HEK293 (cell line): Measurements from ENCODE around the gene MTA1.
A peak's percentile ranks its signal among the peaks of the same experiment; 100 is the strongest.

ENCODE experiments used
- FEZF1 ChIP-seq: fragments of 450-650 bp; formaldehyde crosslinking; IDR thresholded peaks from 2 replicates; pipeline ENCODE4 v1.5.1; 2016; ENCODE audit warnings: missing biosample characterization, missing genetic modification characterization
- GLI2 ChIP-seq: fragments of 450-650 bp; formaldehyde crosslinking; IDR thresholded peaks from 2 replicates; pipeline ENCODE4; 2017; ENCODE audit warnings: missing biosample characterization, missing genetic modification characterization, low read depth, borderline replicate concordance
- MEIS1 ChIP-seq: sonication (generic); formaldehyde crosslinking; IDR thresholded peaks from 2 replicates; pipeline ENCODE4 v1.8.1; 2022; ENCODE audit warnings: missing genetic modification reagents, mild to moderate bottlenecking, borderline replicate concordance
- TSHZ1 ChIP-seq: fragments of 450-650 bp; formaldehyde crosslinking; IDR thresholded peaks from 2 replicates; pipeline ENCODE4 v1.5.1; 2016; ENCODE audit warnings: missing biosample characterization, missing genetic modification characterization, borderline replicate concordance
- ZBTB20 ChIP-seq: fragments of 450-650 bp; formaldehyde crosslinking; IDR thresholded peaks from 2 replicates; pipeline ENCODE4 v1.5.1; 2016; ENCODE audit warnings: missing biosample characterization, missing genetic modification characterization
- ZNF138 ChIP-seq: fragments of 450-650 bp; formaldehyde crosslinking; IDR thresholded peaks from 2 replicates; pipeline ENCODE4 v1.5.1; 2016; ENCODE audit warnings: missing biosample characterization, missing genetic modification characterization, borderline replicate concordance
- ZNF19 ChIP-seq: fragments of 450-650 bp; formaldehyde crosslinking; IDR thresholded peaks from 2 replicates; pipeline ENCODE4; 2016; ENCODE audit warnings: missing biosample characterization, missing genetic modification characterization, low read depth
- ZNF335 ChIP-seq: fragments of 450-650 bp; formaldehyde crosslinking; conservative IDR thresholded peaks from 2 replicates; pipeline ENCODE4 v1.5.1; 2016; ENCODE audit warnings: missing biosample characterization, missing genetic modification characterization
- ZNF394 ChIP-seq: fragments of 450-650 bp; formaldehyde crosslinking; IDR thresholded peaks from 2 replicates; pipeline ENCODE4 v1.5.1; 2016; ENCODE audit warnings: missing biosample characterization, missing genetic modification characterization, mild to moderate bottlenecking, moderate library complexity, borderline replicate concordance
- ZNF514 ChIP-seq: fragments of 450-650 bp; formaldehyde crosslinking; IDR thresholded peaks from 2 replicates; pipeline ENCODE4 v1.5.1; 2016; ENCODE audit warnings: missing biosample characterization, missing genetic modification characterization
- ZNF521 ChIP-seq: fragments of 450-650 bp; formaldehyde crosslinking; IDR thresholded peaks from 2 replicates; pipeline ENCODE4 v1.5.1; 2017; ENCODE audit warnings: missing biosample characterization, mild to moderate bottlenecking, missing genetic modification characterization
- ZNF561 ChIP-seq: fragments of 450-650 bp; IDR thresholded peaks from 2 replicates; pipeline ENCODE4 v1.5.1; 2018; ENCODE audit warnings: missing biosample characterization, missing genetic modification characterization, borderline replicate concordance
- ZNF621 ChIP-seq: fragments of 450-650 bp; formaldehyde crosslinking; IDR thresholded peaks from 2 replicates; pipeline ENCODE4 v1.5.1; 2017; ENCODE audit warnings: missing biosample characterization, missing genetic modification characterization
- ZNF629 ChIP-seq: fragments of 450-650 bp; formaldehyde crosslinking; IDR thresholded peaks from 2 replicates; pipeline ENCODE4 v1.5.1; 2017; ENCODE audit warnings: missing biosample characterization, missing genetic modification characterization
- ZNF654 ChIP-seq: fragments of 450-650 bp; formaldehyde crosslinking; IDR thresholded peaks from 2 replicates; pipeline ENCODE4 v1.5.1; 2016; ENCODE audit warnings: low read depth, missing biosample characterization, missing genetic modification characterization
- ZXDB ChIP-seq: fragments of 450-650 bp; formaldehyde crosslinking; IDR thresholded peaks from 2 replicates; pipeline ENCODE4 v1.5.1; 2016; ENCODE audit warnings: missing biosample characterization, missing genetic modification characterization
- TF ChIP-seq, protein P1 (sequence below): fragments of 450-650 bp; formaldehyde crosslinking; IDR thresholded peaks from 2 replicates; pipeline ENCODE4 v1.5.1; 2016; ENCODE audit warnings: missing biosample characterization, missing genetic modification characterization
- TF ChIP-seq, protein P2 (sequence below): fragments of 450-650 bp; formaldehyde crosslinking; IDR thresholded peaks from 2 replicates; pipeline ENCODE4 v1.5.1; 2016; ENCODE audit warnings: missing biosample characterization, missing genetic modification characterization

The MTA1 gene

DNA sequence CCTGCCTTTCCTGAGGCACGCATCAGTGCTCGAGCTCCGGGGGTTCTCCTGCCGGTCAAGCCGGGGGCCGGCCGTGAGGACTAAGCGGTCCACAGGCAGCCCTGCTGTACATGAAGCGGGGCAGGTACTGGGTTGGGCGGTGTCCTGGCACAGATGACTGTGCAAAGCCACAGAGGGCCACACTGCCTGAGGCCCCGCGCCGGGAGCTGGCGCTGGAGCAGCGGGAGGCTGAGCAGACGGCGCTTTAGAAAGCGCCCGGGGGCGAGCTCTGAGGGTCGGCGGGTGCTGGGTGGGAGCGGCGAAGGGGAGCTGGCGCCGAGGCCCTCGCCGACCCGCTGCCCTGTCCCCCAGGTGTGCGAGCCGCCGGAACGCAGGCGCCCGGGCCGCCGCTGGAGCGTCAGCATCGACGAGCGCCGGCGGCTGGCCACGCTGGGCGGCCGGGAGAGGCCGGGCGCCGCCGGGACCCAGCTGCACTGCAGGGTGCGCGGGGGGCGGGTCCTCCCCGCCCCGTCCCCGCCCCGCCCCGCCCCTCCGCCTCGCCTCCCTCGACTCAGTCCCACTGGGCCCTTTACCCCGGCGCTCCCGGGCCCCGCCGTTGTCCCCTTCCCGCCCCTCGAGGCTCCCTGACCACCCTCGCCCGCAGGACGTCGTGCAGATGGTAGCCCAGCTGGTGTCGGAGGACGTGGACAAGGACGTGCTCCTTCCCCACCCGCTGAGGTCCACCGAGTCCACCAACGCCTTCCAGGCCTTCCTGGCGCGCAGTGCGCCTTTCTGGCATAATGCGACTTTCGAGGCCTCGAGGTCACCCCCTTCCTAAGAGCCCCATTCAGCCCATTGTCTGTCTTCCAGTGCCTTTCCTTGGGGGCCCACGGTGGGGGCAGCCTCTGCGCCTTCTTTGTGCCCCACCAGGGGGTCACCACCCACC is 8.3 kb upstream of the MTA1 start (continued):
- TF ChIP-seq TSHZ1 (tag by site-specific recombination) (no peak), ZXDB (tag by site-specific recombination) (no peak), ZNF514 (no peak), GLI2 (tag by site-specific recombination) (no peak), ZNF654 (tag by site-specific recombination) (no peak), ZBTB20 (tag by site-specific recombination) (peak; percentile 74), ZNF521 (tag by site-specific recombination) (no peak), ZNF19 (tag by site-specific recombination) (no peak), ZNF335 (peak; percentile 83), ZNF394 (tag by site-specific recombination) (no peak), ZNF621 (tag by site-specific recombination) (no peak), FEZF1 (tag by site-specific recombination) (no peak), MEIS1 (CRISPR knock-in tag) (no peak), ZNF138 (no peak), ZNF629 (tag by site-specific recombination) (no peak), ZNF561 (tag by site-specific recombination) (0 out of 2 replicates have a peak, but pooled peaks have one; percentile 32)
- TF ChIP-seq, protein P1, sequence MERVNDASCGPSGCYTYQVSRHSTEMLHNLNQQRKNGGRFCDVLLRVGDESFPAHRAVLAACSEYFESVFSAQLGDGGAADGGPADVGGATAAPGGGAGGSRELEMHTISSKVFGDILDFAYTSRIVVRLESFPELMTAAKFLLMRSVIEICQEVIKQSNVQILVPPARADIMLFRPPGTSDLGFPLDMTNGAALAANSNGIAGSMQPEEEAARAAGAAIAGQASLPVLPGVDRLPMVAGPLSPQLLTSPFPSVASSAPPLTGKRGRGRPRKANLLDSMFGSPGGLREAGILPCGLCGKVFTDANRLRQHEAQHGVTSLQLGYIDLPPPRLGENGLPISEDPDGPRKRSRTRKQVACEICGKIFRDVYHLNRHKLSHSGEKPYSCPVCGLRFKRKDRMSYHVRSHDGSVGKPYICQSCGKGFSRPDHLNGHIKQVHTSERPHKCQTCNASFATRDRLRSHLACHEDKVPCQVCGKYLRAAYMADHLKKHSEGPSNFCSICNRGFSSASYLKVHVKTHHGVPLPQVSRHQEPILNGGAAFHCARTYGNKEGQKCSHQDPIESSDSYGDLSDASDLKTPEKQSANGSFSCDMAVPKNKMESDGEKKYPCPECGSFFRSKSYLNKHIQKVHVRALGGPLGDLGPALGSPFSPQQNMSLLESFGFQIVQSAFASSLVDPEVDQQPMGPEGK (tag by site-specific recombination): 0 out of 2 replicates have a peak, but pooled peaks have one; percentile 9
- TF ChIP-seq, protein P2, sequence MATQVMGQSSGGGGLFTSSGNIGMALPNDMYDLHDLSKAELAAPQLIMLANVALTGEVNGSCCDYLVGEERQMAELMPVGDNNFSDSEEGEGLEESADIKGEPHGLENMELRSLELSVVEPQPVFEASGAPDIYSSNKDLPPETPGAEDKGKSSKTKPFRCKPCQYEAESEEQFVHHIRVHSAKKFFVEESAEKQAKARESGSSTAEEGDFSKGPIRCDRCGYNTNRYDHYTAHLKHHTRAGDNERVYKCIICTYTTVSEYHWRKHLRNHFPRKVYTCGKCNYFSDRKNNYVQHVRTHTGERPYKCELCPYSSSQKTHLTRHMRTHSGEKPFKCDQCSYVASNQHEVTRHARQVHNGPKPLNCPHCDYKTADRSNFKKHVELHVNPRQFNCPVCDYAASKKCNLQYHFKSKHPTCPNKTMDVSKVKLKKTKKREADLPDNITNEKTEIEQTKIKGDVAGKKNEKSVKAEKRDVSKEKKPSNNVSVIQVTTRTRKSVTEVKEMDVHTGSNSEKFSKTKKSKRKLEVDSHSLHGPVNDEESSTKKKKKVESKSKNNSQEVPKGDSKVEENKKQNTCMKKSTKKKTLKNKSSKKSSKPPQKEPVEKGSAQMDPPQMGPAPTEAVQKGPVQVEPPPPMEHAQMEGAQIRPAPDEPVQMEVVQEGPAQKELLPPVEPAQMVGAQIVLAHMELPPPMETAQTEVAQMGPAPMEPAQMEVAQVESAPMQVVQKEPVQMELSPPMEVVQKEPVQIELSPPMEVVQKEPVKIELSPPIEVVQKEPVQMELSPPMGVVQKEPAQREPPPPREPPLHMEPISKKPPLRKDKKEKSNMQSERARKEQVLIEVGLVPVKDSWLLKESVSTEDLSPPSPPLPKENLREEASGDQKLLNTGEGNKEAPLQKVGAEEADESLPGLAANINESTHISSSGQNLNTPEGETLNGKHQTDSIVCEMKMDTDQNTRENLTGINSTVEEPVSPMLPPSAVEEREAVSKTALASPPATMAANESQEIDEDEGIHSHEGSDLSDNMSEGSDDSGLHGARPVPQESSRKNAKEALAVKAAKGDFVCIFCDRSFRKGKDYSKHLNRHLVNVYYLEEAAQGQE (tag by site-specific recombination): peak; percentile 62; the same call in 1 of the 2 replicates
